Testis (tissue), 3 donors: ENCODE results near the gene GSG1L. TPM values are rescaled to one million over a fixed set of nuclear protein-coding genes. Genes with fewer than 3 reads are reported as not detected.

Experiments
- DNase-seq: peaks from one replicate; pipeline ENCODE4 v3.0.0-alpha.2; 2019
- H3K27ac ChIP-seq, 2 donors: fragments of 200-600 bp; sonication (generic); one replicate each; pipeline ENCODE4 v1.5.1; 2019
- H3K27me3 ChIP-seq: fragments of 200-600 bp; sonication (generic); one replicate; pipeline ENCODE4 v1.5.1; 2019
- H3K36me3 ChIP-seq: fragments of 200-600 bp; sonication (generic); one replicate; pipeline ENCODE4 v1.5.1; 2017; ENCODE audit warnings: low read depth; ENCODE audit errors: missing control alignments
- H3K4me1 ChIP-seq: fragments of 200-600 bp; sonication (generic); one replicate; pipeline ENCODE4 v1.5.1; 2019
- H3K4me3 ChIP-seq, 2 donors: fragments of 200-600 bp; sonication (generic); one replicate each; pipeline ENCODE4 v1.5.1; 2017 to 2019
- H3K9me3 ChIP-seq: fragments of 200-600 bp; sonication (generic); one replicate; pipeline ENCODE4 v1.5.1; 2017
- POLR2A ChIP-seq: fragments of 450-650 bp; IDR thresholded peaks from one replicate; pipeline ENCODE4 v1.6.1; 2017; ENCODE audit warnings: antibody characterized with exemption, mild to moderate bottlenecking, moderate library complexity
- WGBS, 2 donors: methylation state at CpG; one replicate each; pipeline ENCODE4 v1.1.5; 2018; 5-methylcytosine and 5-hydroxymethylcytosine counted together
- intact Hi-C: fragments of 100-400 bp; cut with DNase I; formaldehyde crosslinking; loops from one replicate; pipeline ENCODE4 v1.15.1; 2023; ENCODE audit warnings: low total_unique reads
- polyA plus RNA-seq: library from polyadenylated mRNA; stranded (reverse); fragments of 350-450 nt; fragmentation: Illumina TruSeq; extraction: RNeasy Lipid Tissue Mini Kit (QIAGEN cat#74804); gene quantifications from one replicate; pipeline ENCODE4 v1.2.3, GENCODE V29; 2014; ENCODE audit warnings: low read depth, low replicate concordance; ENCODE audit not compliant: insufficient read depth
- total RNA-seq, 2 donors: library from RNA; depleted of rRNA; stranded (reverse); fragments of >200 nt; gene quantifications; one replicate each; pipeline ENCODE4 v1.2.3, GENCODE V29; 2016
- TF ChIP-seq, protein P1 (sequence below), 3 experiments: fragments of 450-650 bp in 2 of 3; fragments of 200-600 bp in 1 of 3; sonication (generic) in 1 of 3; IDR thresholded peaks; one replicate each; pipeline ENCODE4 v1.5.1; 2016 to 2019; ENCODE audit warnings: antibody characterized with exemption in 3 of 3, mild to moderate bottlenecking in 2 of 3, moderate library complexity in 1 of 3

The GSG1L gene
- total and polyA plus RNA-seq, 3 donors from 2014 or later: 1.1 to 2.8 (median 1.9) TPM

DNA sequence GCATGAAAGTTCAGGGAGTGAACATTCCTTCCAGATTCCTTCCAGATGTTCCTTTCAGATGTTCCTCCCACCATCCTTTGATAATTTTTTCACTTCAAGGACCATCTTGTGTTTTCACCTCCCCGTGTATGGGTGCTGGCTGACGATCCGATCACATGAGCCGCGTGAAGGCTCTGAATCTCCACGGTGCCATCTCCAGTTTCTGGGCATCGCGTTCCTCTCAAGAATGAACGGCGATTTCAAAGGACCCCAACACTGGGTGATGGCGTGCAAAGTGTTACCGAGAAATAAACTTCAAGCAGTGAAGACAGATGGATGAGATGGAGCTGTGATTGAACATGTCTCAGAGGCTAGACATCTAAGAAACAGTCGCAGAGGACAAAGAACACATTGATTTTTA lies 245.3 kb downstream of the GSG1L start:
- no peak for DNase-seq
- 52 to 53% methylated on average over 13 of the region's 13 CpGs for WGBS, 2 donors
- H3K9me3 ChIP-seq: no peaks in the 10 kb centered on the region
- H3K4me3 ChIP-seq: no peak overlapping the region
- H3K4me1 ChIP-seq: no peaks in the 10 kb centered on the region
- intact Hi-C loops: no loop called here
- H3K27ac ChIP-seq: no peak overlapping the region
- no peaks in the 10 kb centered on the region for H3K36me3 ChIP-seq
- H3K27me3 ChIP-seq: no peaks in the 10 kb centered on the region
- TF ChIP-seq POLR2A: no peak
- TF ChIP-seq, protein P1, sequence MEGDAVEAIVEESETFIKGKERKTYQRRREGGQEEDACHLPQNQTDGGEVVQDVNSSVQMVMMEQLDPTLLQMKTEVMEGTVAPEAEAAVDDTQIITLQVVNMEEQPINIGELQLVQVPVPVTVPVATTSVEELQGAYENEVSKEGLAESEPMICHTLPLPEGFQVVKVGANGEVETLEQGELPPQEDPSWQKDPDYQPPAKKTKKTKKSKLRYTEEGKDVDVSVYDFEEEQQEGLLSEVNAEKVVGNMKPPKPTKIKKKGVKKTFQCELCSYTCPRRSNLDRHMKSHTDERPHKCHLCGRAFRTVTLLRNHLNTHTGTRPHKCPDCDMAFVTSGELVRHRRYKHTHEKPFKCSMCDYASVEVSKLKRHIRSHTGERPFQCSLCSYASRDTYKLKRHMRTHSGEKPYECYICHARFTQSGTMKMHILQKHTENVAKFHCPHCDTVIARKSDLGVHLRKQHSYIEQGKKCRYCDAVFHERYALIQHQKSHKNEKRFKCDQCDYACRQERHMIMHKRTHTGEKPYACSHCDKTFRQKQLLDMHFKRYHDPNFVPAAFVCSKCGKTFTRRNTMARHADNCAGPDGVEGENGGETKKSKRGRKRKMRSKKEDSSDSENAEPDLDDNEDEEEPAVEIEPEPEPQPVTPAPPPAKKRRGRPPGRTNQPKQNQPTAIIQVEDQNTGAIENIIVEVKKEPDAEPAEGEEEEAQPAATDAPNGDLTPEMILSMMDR (IDR thresholded peaks at IDR 0.05): no peak

DNA sequence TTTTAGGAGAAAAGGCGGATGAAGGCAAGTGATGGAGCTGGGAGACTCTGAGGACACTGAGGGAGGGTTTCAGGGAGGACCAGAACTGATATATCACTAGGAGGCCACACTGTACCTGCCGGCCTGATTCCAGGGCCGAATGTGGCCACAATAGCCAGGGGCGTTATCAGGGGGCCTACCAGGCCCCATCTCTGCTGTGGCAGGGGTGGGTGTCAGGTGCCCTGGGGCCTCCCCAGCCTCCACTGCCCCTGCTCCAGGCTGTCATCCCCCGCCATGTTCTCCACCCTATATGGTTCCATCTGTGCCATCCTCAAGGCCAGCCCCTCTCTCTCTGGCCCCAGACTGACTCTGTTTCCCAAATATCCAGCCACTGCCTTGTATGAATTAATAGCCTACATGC lies 246.5 kb downstream of the GSG1L start:
- H3K27me3 ChIP-seq: no peaks in the 10 kb centered on the region

DNA sequence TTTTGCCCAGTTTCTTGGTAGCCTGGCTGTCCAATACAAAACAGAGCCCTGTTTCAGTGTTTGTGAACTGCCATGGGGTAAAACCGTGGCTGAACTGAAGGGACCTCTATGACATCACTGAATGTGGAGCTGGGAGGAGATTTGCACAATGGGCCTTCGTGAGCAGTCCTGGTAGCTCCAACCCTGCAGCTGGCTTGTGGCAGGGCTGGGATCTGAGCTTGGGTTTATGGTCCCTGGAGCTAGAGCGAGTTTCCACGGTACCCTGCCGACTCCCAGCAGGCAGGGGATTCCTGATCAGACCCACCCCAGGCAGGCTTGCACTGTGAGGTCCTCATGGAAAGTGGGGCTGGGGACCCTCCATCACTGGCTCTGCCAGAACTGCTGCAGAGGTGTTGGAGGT lies 247.0 kb downstream of the GSG1L start:
- 74 to 79% methylated on average over 5 of the region's 5 CpGs for WGBS, 2 donors
- intact Hi-C loops: no loop called here
- no peak overlapping the region for H3K27ac ChIP-seq
- no peak for DNase-seq
- H3K9me3 ChIP-seq: no peaks in the 10 kb centered on the region
- no peaks in the 10 kb centered on the region for H3K36me3 ChIP-seq
- no peak overlapping the region for H3K4me3 ChIP-seq
- no peaks in the 10 kb centered on the region for H3K4me1 ChIP-seq
- no peaks in the 10 kb centered on the region for H3K27me3 ChIP-seq
- TF ChIP-seq POLR2A: no peak
- TF ChIP-seq, protein P1 (IDR thresholded peaks at IDR 0.05): no peak

More for the DNA sequence above, 246.5 kb downstream of the GSG1L start:
- Histone ChIP-seq H3K9me3 (no peaks in the 10 kb centered on the region), H3K36me3 (no peaks in the 10 kb centered on the region), H3K27ac (no peak overlapping the region), H3K4me3 (no peak overlapping the region), H3K4me1 (no peaks in the 10 kb centered on the region)
- intact Hi-C loops: no loop called here
- TF ChIP-seq POLR2A: no peak
- TF ChIP-seq, protein P1 (IDR thresholded peaks at IDR 0.05): no peak
- WGBS, 2 donors: 81 to 94% methylated on average over 5 of the region's 5 CpGs
- no peak for DNase-seq

DNA sequence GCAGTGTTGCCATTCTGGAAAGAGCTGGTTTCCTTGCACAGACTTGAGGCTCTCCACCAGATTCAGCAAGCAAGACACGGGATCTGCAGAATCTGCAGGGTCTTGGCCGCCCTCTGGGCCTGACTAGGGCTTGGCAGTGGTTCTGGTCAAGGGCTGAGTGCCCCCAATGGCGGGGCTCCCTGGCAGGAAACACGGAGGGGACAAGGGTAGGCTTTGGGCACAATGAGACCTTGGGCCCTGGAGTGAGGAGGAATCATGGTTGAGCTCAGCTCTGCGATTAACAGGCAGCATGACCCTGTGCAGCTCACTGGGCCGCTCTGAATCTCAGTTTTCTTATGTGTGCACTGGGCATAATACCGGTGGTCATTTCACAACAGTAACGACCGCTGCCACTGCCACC lies 249.9 kb downstream of the GSG1L start:
- Histone ChIP-seq H3K27ac (no peak overlapping the region), H3K9me3 (no peaks in the 10 kb centered on the region), H3K4me3 (no peak overlapping the region), H3K36me3 (no peaks in the 10 kb centered on the region), H3K27me3 (no peaks in the 10 kb centered on the region), H3K4me1 (no peaks in the 10 kb centered on the region)
- intact Hi-C loops: no loop called here
- 92 to 93% methylated on average over 9 of the region's 9 CpGs for WGBS, 2 donors
- DNase-seq: no peak
- no peak for TF ChIP-seq POLR2A
- TF ChIP-seq, protein P1 (IDR thresholded peaks at IDR 0.05): no peak

DNA sequence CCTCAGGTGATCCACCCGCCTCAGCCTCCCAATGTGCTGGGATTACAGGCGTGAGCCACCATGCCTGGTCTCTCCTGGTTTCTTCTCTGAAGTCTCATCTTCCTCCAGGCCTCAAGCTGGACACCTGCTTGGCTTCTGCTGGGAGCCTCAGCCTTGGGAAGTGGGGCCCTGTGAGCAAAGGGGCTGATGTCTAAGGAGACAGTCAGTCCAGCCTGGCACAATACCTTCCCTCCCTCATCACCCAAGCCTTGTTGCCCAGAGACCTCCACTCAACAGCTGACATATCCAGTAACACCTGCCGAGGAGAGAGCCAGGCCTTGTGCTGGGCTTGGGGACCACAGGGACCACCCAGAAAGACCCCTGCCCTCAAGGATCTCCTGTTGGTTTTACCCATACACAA lies 251.6 kb downstream of the GSG1L start:
- 53 to 86% methylated on average over 3 of the region's 3 CpGs for WGBS, 2 donors
- Histone ChIP-seq H3K36me3 (no peaks in the 10 kb centered on the region), H3K4me1 (no peaks in the 10 kb centered on the region), H3K4me3 (no peak overlapping the region), H3K9me3 (no peaks in the 10 kb centered on the region), H3K27ac (no peak overlapping the region), H3K27me3 (no peaks in the 10 kb centered on the region)
- intact Hi-C loops: no loop called here
- no peak for TF ChIP-seq POLR2A
- TF ChIP-seq, protein P1 (IDR thresholded peaks at IDR 0.05): no peak
- DNase-seq: no peak
